ENCODE results near the gene TBCE.
"Not testable (repeated sequence)": the region's sequence is repeated elsewhere in the genome, so short reads cannot be mapped to it uniquely, and the experiment has no call there.

Gene TBCE

GRCh38 chr1:235450433-235450832, 83.2 kb downstream of the TBCE start:
- FAIRE-seq: no peak
- no peak for DNase-seq (ENCODE audit: insufficient read length, low spot score)
- TF ChIP-seq PAX5 (IDR thresholded peaks at IDR 0.05; ENCODE audit: insufficient read depth, low read length, severe bottlenecking) (no peak), TAF1 (IDR thresholded peaks at IDR 0.05; ENCODE audit: low read depth, low read length) (no peak), POLR2AphosphoS5 (IDR thresholded peaks at IDR 0.05; ENCODE audit: low read depth, low read length) (no peak), POLR2A (IDR thresholded peaks at IDR 0.05; ENCODE audit: low read depth, low read length) (no peak), POU2F2 (IDR thresholded peaks at IDR 0.05; ENCODE audit: low read depth, low read length) (no peak)

- DNase-seq (ENCODE audit: insufficient read length, low spot score): no peak
- no peak for FAIRE-seq
- TF ChIP-seq POLR2AphosphoS5 (IDR thresholded peaks at IDR 0.05; ENCODE audit: low read depth, low read length) (no peak), PAX5 (IDR thresholded peaks at IDR 0.05; ENCODE audit: insufficient read depth, low read length, severe bottlenecking) (no peak), TAF1 (IDR thresholded peaks at IDR 0.05; ENCODE audit: low read depth, low read length) (no peak), POLR2A (IDR thresholded peaks at IDR 0.05; ENCODE audit: low read depth, low read length) (no peak), SPI1 (IDR thresholded peaks at IDR 0.05; ENCODE audit: low read depth, low read length) (no peak), POU2F2 (IDR thresholded peaks at IDR 0.05; ENCODE audit: low read depth, low read length) (no peak)
Measured at GRCh38 chr1:235450886-235451483, 83.8 kb downstream of the TBCE start.

DNA sequence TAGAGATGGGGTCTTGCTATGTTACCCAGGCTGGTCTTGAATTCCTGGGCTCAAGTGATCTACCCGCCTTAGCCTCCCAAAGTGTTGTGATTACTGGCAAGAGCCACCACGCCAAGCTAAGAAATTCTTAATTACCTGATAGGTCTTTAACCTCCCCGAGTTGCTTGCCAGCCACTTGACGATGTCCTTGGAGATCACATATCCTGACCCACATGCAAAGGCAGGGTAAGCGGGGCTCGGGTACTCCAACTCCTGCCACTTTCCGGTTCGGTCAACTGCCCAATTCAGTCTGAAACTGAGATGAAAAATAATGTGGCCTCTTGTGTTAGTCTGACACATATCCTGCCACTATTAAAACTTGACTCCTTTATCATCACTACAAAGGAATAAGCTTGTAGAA, 86.8 kb downstream of the TBCE start:
- DNase-seq (ENCODE audit: insufficient read length, low spot score): no peak
- no peak for FAIRE-seq
- no peak for TF ChIP-seq SPI1 (IDR thresholded peaks at IDR 0.05; ENCODE audit: low read depth, low read length)
- no peak for TF ChIP-seq TAF1 (IDR thresholded peaks at IDR 0.05; ENCODE audit: low read depth, low read length)
- no peak for TF ChIP-seq POLR2AphosphoS5 (IDR thresholded peaks at IDR 0.05; ENCODE audit: low read depth, low read length)
- TF ChIP-seq POU2F2 (IDR thresholded peaks at IDR 0.05; ENCODE audit: low read depth, low read length): no peak
- no peak for TF ChIP-seq POLR2A (IDR thresholded peaks at IDR 0.05; ENCODE audit: low read depth, low read length)

DNA sequence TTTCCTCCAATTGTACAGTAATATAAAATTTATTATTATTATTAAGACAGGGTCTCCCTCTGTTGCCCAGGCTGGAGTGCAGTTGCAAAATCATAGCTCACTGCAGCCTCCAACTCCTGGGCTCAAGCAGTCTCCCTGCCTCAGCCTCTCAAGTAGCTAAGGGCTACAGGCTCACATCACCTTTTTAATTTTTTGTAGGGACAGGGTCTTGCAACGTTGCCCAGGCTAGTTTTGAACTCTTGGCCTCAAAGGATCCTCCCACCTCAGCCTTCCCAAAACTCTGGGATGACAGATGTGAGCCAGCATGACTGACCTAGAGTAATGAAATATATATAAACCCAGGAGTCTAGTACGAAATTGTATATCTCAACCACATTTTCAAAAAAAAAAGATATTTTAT, 87.9 kb downstream of the TBCE start:
- DNase-seq (ENCODE audit: insufficient read length, low spot score) (no peak), FAIRE-seq (no peak)
- no peak for TF ChIP-seq POLR2AphosphoS5 (IDR thresholded peaks at IDR 0.05; ENCODE audit: low read depth, low read length)
- TF ChIP-seq TAF1 (IDR thresholded peaks at IDR 0.05; ENCODE audit: low read depth, low read length): no peak
- TF ChIP-seq PAX5 (IDR thresholded peaks at IDR 0.05; ENCODE audit: insufficient read depth, low read length, severe bottlenecking): no peak
- TF ChIP-seq POLR2A (IDR thresholded peaks at IDR 0.05; ENCODE audit: low read depth, low read length): no peak
- TF ChIP-seq SPI1 (IDR thresholded peaks at IDR 0.05; ENCODE audit: low read depth, low read length): no peak
- no peak for TF ChIP-seq POU2F2 (IDR thresholded peaks at IDR 0.05; ENCODE audit: low read depth, low read length)

DNA sequence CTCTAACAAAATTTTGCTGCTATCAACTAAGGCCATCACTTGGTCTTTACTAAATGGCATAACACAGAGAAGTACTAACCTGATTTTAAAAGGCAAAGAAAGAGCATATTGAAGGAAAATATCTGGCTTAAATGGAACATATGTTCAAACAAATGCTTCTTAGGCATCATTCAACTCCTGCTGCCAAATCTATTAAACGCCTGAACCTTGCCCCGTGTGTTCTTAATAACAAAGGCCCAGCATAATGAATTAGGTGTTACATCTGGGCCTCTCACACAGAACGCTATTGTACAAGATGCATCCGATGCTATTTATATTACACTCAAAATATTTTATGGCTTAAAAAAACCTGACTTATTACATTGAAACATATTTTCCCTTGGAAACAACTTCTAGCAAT, 88.6 kb downstream of the TBCE start:
- FAIRE-seq: peak; percentile 33
- TF ChIP-seq POLR2AphosphoS5 (IDR thresholded peaks at IDR 0.05; ENCODE audit: low read depth, low read length): no peak
- no peak for TF ChIP-seq PAX5 (IDR thresholded peaks at IDR 0.05; ENCODE audit: insufficient read depth, low read length, severe bottlenecking)
- TF ChIP-seq TAF1 (IDR thresholded peaks at IDR 0.05; ENCODE audit: low read depth, low read length): no peak
- no peak for TF ChIP-seq POU2F2 (IDR thresholded peaks at IDR 0.05; ENCODE audit: low read depth, low read length)
- no peak for TF ChIP-seq SPI1 (IDR thresholded peaks at IDR 0.05; ENCODE audit: low read depth, low read length)
- no peak for TF ChIP-seq POLR2A (IDR thresholded peaks at IDR 0.05; ENCODE audit: low read depth, low read length)
- no peak for DNase-seq (ENCODE audit: insufficient read length, low spot score)

GRCh38 chr1:235457856-235458255, 90.6 kb downstream of the TBCE start:
- not testable (repeated sequence) for DNase-seq (ENCODE audit: insufficient read length, low spot score); FAIRE-seq

DNA sequence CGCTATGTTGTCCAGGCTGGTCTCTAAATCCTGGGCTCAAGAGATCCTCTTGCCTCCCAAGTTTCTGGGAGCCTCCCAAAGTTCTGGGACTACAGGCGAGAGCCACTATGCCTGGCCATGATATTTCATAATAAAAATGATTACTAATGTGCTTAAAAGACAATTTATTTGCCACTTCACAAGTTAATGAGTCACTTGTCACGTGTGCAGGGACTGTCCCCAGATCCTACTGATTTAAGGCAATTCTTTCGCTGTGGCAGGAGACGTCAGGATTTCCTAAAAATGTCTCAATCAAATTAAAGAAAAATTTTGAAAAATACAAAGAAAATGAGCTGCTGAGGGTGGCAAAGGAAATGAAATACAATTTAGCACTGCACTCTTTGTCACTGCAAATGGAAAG, 93.5 kb downstream of the TBCE start:
- DNase-seq (ENCODE audit: insufficient read length, low spot score) (no peak), FAIRE-seq (no peak)
- no peak for TF ChIP-seq PAX5 (IDR thresholded peaks at IDR 0.05; ENCODE audit: insufficient read depth, low read length, severe bottlenecking)
- no peak for TF ChIP-seq POLR2A (IDR thresholded peaks at IDR 0.05; ENCODE audit: low read depth, low read length)
- TF ChIP-seq SPI1 (IDR thresholded peaks at IDR 0.05; ENCODE audit: low read depth, low read length): no peak
- TF ChIP-seq POLR2AphosphoS5 (IDR thresholded peaks at IDR 0.05; ENCODE audit: low read depth, low read length): no peak
- no peak for TF ChIP-seq POU2F2 (IDR thresholded peaks at IDR 0.05; ENCODE audit: low read depth, low read length)
- no peak for TF ChIP-seq TAF1 (IDR thresholded peaks at IDR 0.05; ENCODE audit: low read depth, low read length)

DNA sequence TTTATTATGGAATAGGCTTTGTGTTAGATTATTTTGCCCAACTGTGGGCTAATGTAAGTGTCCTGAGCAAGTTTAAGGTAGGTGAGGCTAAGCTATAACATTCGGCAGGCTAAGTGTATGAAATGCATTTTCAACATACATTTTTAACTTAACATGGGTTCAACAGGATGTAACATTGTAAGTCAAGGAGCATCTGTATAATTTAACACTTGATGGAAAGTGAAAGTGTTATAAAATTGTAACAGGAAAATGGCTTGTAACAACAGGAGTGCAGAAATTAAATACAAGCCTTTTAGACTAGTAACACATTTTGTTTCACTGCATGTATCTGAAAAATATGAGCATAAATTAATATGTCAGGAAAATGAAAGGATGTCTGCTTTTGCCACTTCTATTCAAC, 94.7 kb downstream of the TBCE start:
- no peak for DNase-seq (ENCODE audit: insufficient read length, low spot score)
- FAIRE-seq: peak; percentile 86
- TF ChIP-seq POLR2AphosphoS5 (IDR thresholded peaks at IDR 0.05; ENCODE audit: low read depth, low read length) (no peak), POLR2A (IDR thresholded peaks at IDR 0.05; ENCODE audit: low read depth, low read length) (no peak), TAF1 (IDR thresholded peaks at IDR 0.05; ENCODE audit: low read depth, low read length) (no peak), POU2F2 (IDR thresholded peaks at IDR 0.05; ENCODE audit: low read depth, low read length) (no peak), SPI1 (IDR thresholded peaks at IDR 0.05; ENCODE audit: low read depth, low read length) (no peak), PAX5 (IDR thresholded peaks at IDR 0.05; ENCODE audit: insufficient read depth, low read length, severe bottlenecking) (no peak)

DNA sequence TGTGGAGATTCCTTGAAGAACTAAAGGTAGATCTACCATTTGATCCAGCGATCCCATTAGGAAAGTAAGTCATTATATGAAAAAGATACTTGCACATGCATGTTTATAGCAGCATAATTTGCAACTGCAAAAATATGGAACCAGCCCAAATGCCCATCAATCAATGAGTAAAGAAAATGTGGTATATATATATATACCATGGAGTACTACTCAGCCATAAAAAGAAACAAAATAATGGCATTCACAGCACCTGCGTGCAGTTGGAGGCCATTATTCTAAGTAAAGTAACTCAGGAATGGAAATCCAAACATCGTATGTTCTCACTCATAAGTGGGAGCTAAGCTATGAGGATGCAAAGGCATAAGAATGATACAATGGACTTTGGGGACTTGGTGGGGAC, 95.6 kb downstream of the TBCE start:
- DNase-seq (ENCODE audit: insufficient read length, low spot score): not testable (repeated sequence)

DNA sequence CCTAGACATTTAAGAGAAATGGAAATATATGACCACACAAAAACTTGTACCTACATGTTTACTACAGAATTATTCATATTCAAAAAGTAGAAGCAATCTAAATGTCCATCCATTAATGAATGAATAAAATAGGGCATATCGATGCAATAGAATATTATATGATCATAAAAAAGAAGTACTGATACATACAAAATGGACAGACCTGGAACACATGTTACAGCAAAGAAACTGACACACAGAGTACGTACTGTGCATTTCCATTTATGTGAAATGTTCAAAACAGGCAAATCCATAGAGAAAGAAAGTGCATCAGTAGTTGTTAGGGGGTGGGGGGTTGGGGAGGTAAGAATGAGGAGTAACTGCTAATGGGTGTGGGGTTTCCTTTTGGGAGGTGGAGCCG, 97.8 kb downstream of the TBCE start:
- TF ChIP-seq PAX5 (IDR thresholded peaks at IDR 0.05; ENCODE audit: insufficient read depth, low read length, severe bottlenecking): no peak
- TF ChIP-seq TAF1 (IDR thresholded peaks at IDR 0.05; ENCODE audit: low read depth, low read length): no peak
- no peak for TF ChIP-seq POU2F2 (IDR thresholded peaks at IDR 0.05; ENCODE audit: low read depth, low read length)
- TF ChIP-seq POLR2A (IDR thresholded peaks at IDR 0.05; ENCODE audit: low read depth, low read length): no peak
- no peak for TF ChIP-seq POLR2AphosphoS5 (IDR thresholded peaks at IDR 0.05; ENCODE audit: low read depth, low read length)
- TF ChIP-seq SPI1 (IDR thresholded peaks at IDR 0.05; ENCODE audit: low read depth, low read length): no peak
- FAIRE-seq (no peak), DNase-seq (ENCODE audit: insufficient read length, low spot score) (no peak)

More for the DNA sequence above, 95.6 kb downstream of the TBCE start:
- not testable (repeated sequence) for FAIRE-seq
